Trophoblast cell (in vitro differentiated cells and primary cell): Measurements from ENCODE around the gene PLXDC1.

ENCODE experiments used
- DNase-seq, 2 donors: peaks; one replicate each; pipeline ENCODE4 v3.0.0-alpha.2; 2016
- H2AFZ ChIP-seq: 2 replicates; pipeline ENCODE4 v1.6.1; 2013; ENCODE audit warnings: low read length, moderate library complexity, mild to moderate bottlenecking; ENCODE audit not compliant: insufficient read depth, poor library complexity
- H2AK5ac ChIP-seq: 2 replicates; pipeline ENCODE4 v1.6.1; 2013; ENCODE audit warnings: mild to moderate bottlenecking, low read length
- H2BK120ac ChIP-seq: 2 replicates; pipeline ENCODE4 v1.6.1; 2013; ENCODE audit warnings: low read length, mild to moderate bottlenecking, moderate library complexity; ENCODE audit not compliant: insufficient read depth, poor library complexity
- H2BK12ac ChIP-seq: 2 replicates; pipeline ENCODE4 v1.6.1; 2013; ENCODE audit warnings: mild to moderate bottlenecking, low read length, moderate library complexity
- H2BK5ac ChIP-seq: 2 replicates; pipeline ENCODE4 v1.6.1; 2013; ENCODE audit warnings: low read length, low read depth, moderate library complexity, mild to moderate bottlenecking; ENCODE audit not compliant: poor library complexity
- H3K14ac ChIP-seq: 2 replicates; pipeline ENCODE4 v1.6.1; 2013; ENCODE audit warnings: mild to moderate bottlenecking, low read length
- H3K18ac ChIP-seq: 2 replicates; pipeline ENCODE4 v1.6.1; 2013; ENCODE audit warnings: mild to moderate bottlenecking, low read length
- H3K23ac ChIP-seq: 2 replicates; pipeline ENCODE4 v1.6.1; 2013; ENCODE audit warnings: low read length
- H3K27ac ChIP-seq: 2 replicates; pipeline ENCODE4 v1.5.1; 2013; ENCODE audit warnings: low read depth, mild to moderate bottlenecking, inconsistent platforms, low read length, moderate library complexity
- H3K27me3 ChIP-seq: 2 replicates; pipeline ENCODE4 v1.6.1; 2013; ENCODE audit warnings: inconsistent platforms, mild to moderate bottlenecking, low read length, moderate library complexity; ENCODE audit not compliant: insufficient read depth
- H3K36me3 ChIP-seq, 2 experiments: 1 replicate in 1 of 2; 2 replicates in 1 of 2; pipeline ENCODE4 v1.6.1; 2013; ENCODE audit warnings: low read length in 2 of 2, mild to moderate bottlenecking in 2 of 2, moderate library complexity in 1 of 2; ENCODE audit not compliant: insufficient read depth in 2 of 2, control insufficient read depth in 1 of 2
- H3K4ac ChIP-seq: 2 replicates; pipeline ENCODE4 v1.6.1; 2013; ENCODE audit warnings: low read depth, mild to moderate bottlenecking, low read length, moderate library complexity
- H3K4me1 ChIP-seq, 2 experiments: 1 replicate in 1 of 2; 2 replicates in 1 of 2; pipeline ENCODE4 v1.6.1; 2013; ENCODE audit warnings: low read length in 2 of 2, mild to moderate bottlenecking in 2 of 2, moderate library complexity in 1 of 2; ENCODE audit not compliant: insufficient read depth in 2 of 2, control insufficient read depth in 1 of 2
- H3K4me2 ChIP-seq: 2 replicates; pipeline ENCODE4 v1.6.1; 2013; ENCODE audit warnings: inconsistent platforms, mild to moderate bottlenecking, low read length, moderate library complexity
- H3K4me3 ChIP-seq: 2 replicates; pipeline ENCODE4 v1.5.1; 2013; ENCODE audit warnings: mild to moderate bottlenecking, low read depth, low read length, inconsistent platforms
- H3K79me1 ChIP-seq: one replicate; pipeline ENCODE4 v1.6.1; 2013; ENCODE audit warnings: low read length
- H3K79me2 ChIP-seq: 2 replicates; pipeline ENCODE4 v1.6.1; 2013; ENCODE audit warnings: low read length, mild to moderate bottlenecking; ENCODE audit not compliant: control insufficient read depth, insufficient read depth, poor library complexity
- H3K9ac ChIP-seq: 2 replicates; pipeline ENCODE4 v1.6.1; 2013; ENCODE audit warnings: mild to moderate bottlenecking, low read length
- H3K9me3 ChIP-seq: 2 replicates; pipeline ENCODE4 v1.6.1; 2013; ENCODE audit warnings: low read depth, mild to moderate bottlenecking, control low read depth, inconsistent platforms, low read length; ENCODE audit not compliant: insufficient read depth
- H4K12ac ChIP-seq: 2 replicates; pipeline ENCODE4 v1.6.1; 2013; ENCODE audit warnings: low read depth, mild to moderate bottlenecking, low read length, moderate library complexity
- H4K8ac ChIP-seq: 2 replicates; pipeline ENCODE4 v1.6.1; 2013; ENCODE audit warnings: low read depth, mild to moderate bottlenecking, low read length, moderate library complexity
- H4K91ac ChIP-seq: one replicate; pipeline ENCODE4 v1.6.1; 2013; ENCODE audit warnings: low read depth, mild to moderate bottlenecking, low read length, moderate library complexity
- WGBS: extraction: QIAGEN DNeasy Blood & Tissue Kit; methylation state at CpG from one replicate; pipeline ENCODE4 v1.1.7; 2013; ENCODE audit warnings: missing lambda C conversion rate; ENCODE audit not compliant: insufficient read length, insufficient coverage; ENCODE audit errors: extremely low coverage; 5-methylcytosine and 5-hydroxymethylcytosine counted together

Gene PLXDC1

DNA sequence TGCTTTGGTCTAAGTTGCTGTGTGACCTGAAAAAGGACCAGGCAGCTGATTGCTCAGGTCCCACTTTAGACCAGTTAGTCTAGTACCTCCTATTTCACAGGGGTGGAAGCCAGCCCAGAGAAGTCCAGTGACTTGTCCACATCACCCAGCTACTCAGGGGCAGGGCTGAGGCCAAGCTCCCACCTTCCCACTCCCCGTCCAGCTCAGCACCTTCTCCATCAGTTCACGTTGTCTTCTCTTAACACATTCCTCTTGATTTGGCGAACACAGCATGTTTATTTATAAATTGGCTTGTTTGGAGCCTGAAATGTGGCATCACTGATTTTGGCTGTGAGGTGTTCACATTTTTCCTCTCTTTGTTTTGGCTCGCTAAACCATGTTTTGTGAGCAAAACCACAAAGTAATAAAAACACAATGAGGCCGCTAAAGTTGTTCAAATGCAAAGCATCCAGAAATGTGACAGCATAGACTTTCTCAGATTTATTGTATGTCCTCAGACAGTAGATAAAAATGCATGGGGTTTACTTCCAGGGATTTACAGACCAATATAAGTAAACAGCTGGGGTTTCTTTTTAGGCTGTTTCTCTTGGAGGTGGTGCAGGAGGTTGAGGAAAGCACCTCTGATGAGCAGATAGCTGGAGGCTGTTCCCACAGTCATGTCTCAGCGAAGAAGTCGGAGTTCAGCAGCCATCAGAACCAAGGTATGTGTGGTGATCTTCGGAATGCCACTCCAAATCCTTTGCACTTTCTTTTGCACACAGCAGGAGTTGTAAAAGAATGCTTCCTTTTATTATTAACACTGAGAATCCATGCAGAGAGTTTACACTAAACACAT lies 88.4 kb downstream of the PLXDC1 start:
- Histone ChIP-seq H2AK5ac (no peak overlapping the region), H3K4ac (no peak overlapping the region), H4K91ac (no peak overlapping the region), H3K4me3 (no peak overlapping the region), H3K9me3 (no peaks in the 10 kb centered on the region), H4K12ac (no peak overlapping the region), H3K27me3 (no peaks in the 10 kb centered on the region), H3K14ac (no peak overlapping the region), H2BK120ac (no peak overlapping the region), H3K4me2 (no peak overlapping the region), H3K18ac (no peak overlapping the region), H3K79me2 (no peaks in the 10 kb centered on the region), H2BK5ac (no peak overlapping the region), H2AFZ (no peak overlapping the region), H3K23ac (no peak overlapping the region), H2BK12ac (no peak overlapping the region), H4K8ac (no peak overlapping the region), H3K27ac (no peak overlapping the region), H3K9ac (no peak overlapping the region), H3K4me1 (no peaks in the 10 kb centered on the region), H3K79me1 (no peaks in the 10 kb centered on the region), H3K36me3 (no peaks in the 10 kb centered on the region)
- DNase-seq = no peak
- WGBS = no CpG with 5 or more reads among the region's 8 CpGs

DNA sequence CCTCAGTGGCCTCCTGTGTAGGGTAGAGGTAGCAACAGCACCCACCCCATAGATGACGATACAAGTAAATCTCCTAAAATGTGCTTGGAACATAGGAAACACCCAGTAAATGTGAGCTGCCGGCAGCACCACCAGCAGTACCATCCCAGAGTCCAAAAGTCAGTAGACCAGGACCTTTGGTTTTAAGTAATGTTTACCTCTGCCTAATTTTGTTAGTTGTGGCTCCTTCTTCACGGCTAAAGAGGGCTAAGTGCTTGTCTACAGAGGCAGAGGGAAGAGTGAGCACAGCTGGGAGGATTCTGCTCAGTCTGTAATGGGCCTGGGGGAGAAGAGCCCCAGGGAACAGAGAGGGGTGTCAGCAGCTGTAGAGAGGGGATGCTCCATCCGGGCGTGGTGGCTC lies 92.9 kb downstream of the PLXDC1 start:
- no peaks in the 10 kb centered on the region for H3K79me2 ChIP-seq
- no peak overlapping the region for H2AK5ac ChIP-seq
- no peak overlapping the region for H3K18ac ChIP-seq
- H3K4ac ChIP-seq = no peak overlapping the region
- no peak overlapping the region for H3K23ac ChIP-seq
- H3K4me1 ChIP-seq = no peaks in the 10 kb centered on the region
- H3K9me3 ChIP-seq = no peaks in the 10 kb centered on the region
- H4K91ac ChIP-seq = no peak overlapping the region
- H2AFZ ChIP-seq = no peak overlapping the region
- H3K4me3 ChIP-seq = no peak overlapping the region
- H3K27ac ChIP-seq = no peak overlapping the region
- H2BK5ac ChIP-seq = no peak overlapping the region
- no peak overlapping the region for H2BK120ac ChIP-seq
- DNase-seq = no peak
- no CpG with 5 or more reads among the region's 5 CpGs for WGBS
- H2BK12ac ChIP-seq = no peak overlapping the region
- H3K4me2 ChIP-seq = no peak overlapping the region
- no peak overlapping the region for H4K12ac ChIP-seq
- no peak overlapping the region for H3K9ac ChIP-seq
- H3K79me1 ChIP-seq = peaks cover 2% of the 10 kb centered on the region
- H3K14ac ChIP-seq = no peak overlapping the region
- no peak overlapping the region for H4K8ac ChIP-seq
- H3K36me3 ChIP-seq = no peaks in the 10 kb centered on the region
- H3K27me3 ChIP-seq = no peaks in the 10 kb centered on the region

DNA sequence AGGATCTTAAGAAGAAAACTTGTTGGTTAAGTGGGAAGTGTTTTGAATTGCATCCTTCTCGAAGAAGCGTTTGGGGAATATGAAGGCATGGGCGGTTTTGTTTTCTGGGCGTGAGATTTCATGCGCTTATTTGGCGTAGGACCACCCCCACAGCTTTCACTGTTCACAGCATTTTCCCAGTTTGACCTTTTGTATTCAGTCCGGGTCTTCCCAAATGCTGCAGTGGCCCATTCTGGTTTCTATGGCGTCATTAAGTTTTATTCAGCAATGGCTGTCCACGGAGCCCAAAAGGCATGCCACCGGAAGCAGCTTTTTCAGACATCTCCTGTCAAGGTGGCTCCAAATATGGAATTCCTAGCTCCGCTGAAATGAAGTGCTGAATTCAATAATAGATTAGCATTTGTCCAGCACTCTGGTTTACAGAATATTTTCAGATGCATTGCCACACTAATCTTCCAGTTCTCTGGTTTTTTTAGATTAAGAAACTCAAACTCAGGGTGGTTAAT lies 93.7 kb downstream of the PLXDC1 start:
- Histone ChIP-seq H3K4me3 (no peak overlapping the region), H3K9me3 (no peaks in the 10 kb centered on the region), H4K12ac (no peak overlapping the region), H3K9ac (no peak overlapping the region), H2AFZ (no peak overlapping the region), H3K4ac (no peak overlapping the region), H4K8ac (no peak overlapping the region), H4K91ac (no peak overlapping the region), H3K18ac (no peak overlapping the region), H3K23ac (no peak overlapping the region), H3K36me3 (no peaks in the 10 kb centered on the region), H3K4me1 (no peaks in the 10 kb centered on the region), H2BK5ac (no peak overlapping the region), H3K4me2 (no peak overlapping the region), H3K79me1 (peaks cover 2% of the 10 kb centered on the region), H3K27me3 (no peaks in the 10 kb centered on the region), H2AK5ac (no peak overlapping the region), H2BK120ac (no peak overlapping the region), H2BK12ac (no peak overlapping the region), H3K79me2 (no peaks in the 10 kb centered on the region), H3K27ac (no peak overlapping the region), H3K14ac (no peak overlapping the region)
- DNase-seq = no peak
- no CpG with 5 or more reads among the region's 11 CpGs for WGBS

DNA sequence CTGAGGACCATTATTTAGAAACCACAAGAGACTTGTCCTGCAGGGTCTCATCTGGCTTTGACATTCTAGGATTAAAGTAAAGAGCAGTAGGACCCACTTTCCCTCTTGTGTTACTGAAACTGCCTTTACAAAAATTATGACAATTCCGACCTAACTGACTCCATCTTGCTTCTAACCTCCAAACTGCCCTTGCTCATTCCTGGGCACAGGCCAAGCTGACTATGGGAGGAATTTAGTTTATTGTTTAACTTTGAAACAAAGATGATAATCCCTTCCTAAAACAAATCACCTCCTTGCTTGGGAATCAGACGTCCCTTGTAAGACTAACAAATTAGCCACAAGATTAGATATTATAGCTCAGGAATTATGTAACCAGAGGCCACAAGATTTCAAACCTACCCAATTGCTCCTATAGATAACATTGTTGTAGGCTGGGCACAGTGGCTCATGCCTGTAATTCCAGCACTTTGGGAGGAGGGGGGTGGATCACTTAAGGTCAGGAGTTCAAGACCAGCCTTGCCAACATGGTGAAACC lies 97.3 kb downstream of the PLXDC1 start:
- H3K9ac ChIP-seq = no peak overlapping the region

More for the DNA sequence above, 97.3 kb downstream of the PLXDC1 start:
- H3K36me3 ChIP-seq = no peaks in the 10 kb centered on the region
- DNase-seq = no peak
- H3K4me1 ChIP-seq = no peaks in the 10 kb centered on the region
- no peak overlapping the region for H2AFZ ChIP-seq
- H3K27me3 ChIP-seq = no peaks in the 10 kb centered on the region
- no peak overlapping the region for H3K4ac ChIP-seq
- H2AK5ac ChIP-seq = no peak overlapping the region
- no peaks in the 10 kb centered on the region for H3K79me2 ChIP-seq
- peaks cover 2% of the 10 kb centered on the region for H3K79me1 ChIP-seq
- no CpG with 5 or more reads among the region's 2 CpGs for WGBS
- no peak overlapping the region for H2BK12ac ChIP-seq
- no peak overlapping the region for H4K12ac ChIP-seq
- no peak overlapping the region for H2BK120ac ChIP-seq
- H3K14ac ChIP-seq = no peak overlapping the region
- H4K91ac ChIP-seq = no peak overlapping the region
- no peak overlapping the region for H2BK5ac ChIP-seq
- H3K4me3 ChIP-seq = no peak overlapping the region
- no peak overlapping the region for H3K23ac ChIP-seq
- no peak overlapping the region for H3K27ac ChIP-seq
- H4K8ac ChIP-seq = no peak overlapping the region
- no peak overlapping the region for H3K4me2 ChIP-seq
- H3K18ac ChIP-seq = no peak overlapping the region
- H3K9me3 ChIP-seq = peaks cover 1% of the 10 kb centered on the region
